ENCODE data around the gene CD58.

The CD58 gene

DNA sequence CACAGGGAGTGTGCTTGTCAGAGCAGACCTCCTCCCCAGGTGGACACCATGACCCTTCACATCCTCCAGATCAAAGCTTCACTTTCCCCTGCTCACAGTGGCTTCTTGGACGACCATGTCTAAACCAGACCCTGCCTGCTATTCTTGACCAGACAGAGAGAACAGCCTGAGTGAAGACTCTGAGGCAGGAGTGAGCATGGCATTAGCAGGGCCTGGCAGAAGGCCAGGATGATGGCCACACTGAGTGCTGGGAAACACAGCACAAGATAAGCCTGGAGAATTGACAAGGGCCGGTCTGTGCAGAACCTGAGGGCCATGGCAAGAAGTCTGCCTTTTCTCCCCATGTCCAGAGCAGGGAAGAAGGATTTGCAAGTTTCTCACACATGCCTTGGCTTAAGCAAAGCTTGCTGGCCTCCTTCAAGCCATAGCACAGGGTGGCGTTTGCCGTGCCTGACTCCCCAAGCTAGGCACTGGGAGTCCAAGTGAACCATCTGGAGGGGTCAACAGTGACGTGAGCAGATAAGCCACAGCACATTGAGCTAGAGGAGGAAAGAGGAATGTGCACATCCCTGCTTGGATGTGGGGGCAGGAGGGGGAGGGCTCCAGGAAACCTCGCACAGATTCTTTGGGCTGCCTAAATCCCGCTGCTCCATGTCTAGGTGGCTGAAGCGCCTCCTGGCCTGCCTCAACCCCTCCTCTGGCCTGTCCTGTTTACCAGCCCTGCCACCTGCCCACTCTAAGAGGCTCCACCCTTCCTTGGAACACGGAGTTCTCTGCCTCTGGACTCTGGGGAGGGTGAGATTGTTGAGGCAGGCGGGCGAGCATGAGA lies 87.1 kb downstream of the CD58 start:
- Histone ChIP-seq H3K9ac (ENCODE audit: low read depth, low read length) (no peak overlapping the region), H3K9me3 (ENCODE audit: insufficient read depth, low read depth, low read length) (no peaks in the 10 kb centered on the region), H3K4me3 (ENCODE audit: low read length) (no peak overlapping the region), H3K4me1 (ENCODE audit: insufficient read depth, low read length) (no peaks in the 10 kb centered on the region; the same call in 1 of the 2 replicates), H3K27me3 (ENCODE audit: insufficient read depth, low read length) (no peaks in the 10 kb centered on the region), H3K27ac (ENCODE audit: low read length) (no peak overlapping the region), H3K36me3 (ENCODE audit: insufficient read depth, low read depth, low read length) (no peaks in the 10 kb centered on the region)

DNA sequence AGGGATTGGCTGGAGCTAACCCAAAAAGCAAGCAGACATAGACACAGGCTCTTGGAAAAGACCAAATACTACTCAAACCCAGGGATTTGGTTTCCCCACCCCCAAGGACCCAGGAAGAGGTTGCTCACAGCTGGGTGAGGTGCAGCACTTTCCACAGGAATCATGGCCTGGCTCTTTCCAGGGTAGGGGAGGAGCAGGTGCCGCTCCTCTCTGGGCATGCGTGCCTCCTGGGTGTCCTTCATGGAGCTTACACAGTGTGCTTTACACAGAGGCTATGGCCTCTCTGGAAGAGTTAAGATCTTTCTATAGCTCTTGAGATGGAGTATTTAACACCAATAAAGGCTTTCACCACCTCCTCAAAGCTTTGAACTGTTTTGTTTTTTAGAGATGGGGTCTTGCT lies 88.3 kb downstream of the CD58 start:
- H3K9me3 ChIP-seq (ENCODE audit: insufficient read depth, low read depth, low read length): no peaks in the 10 kb centered on the region
- no peaks in the 10 kb centered on the region for H3K27me3 ChIP-seq (ENCODE audit: insufficient read depth, low read length)
- no peak overlapping the region for H3K4me3 ChIP-seq (ENCODE audit: low read length)
- no peak overlapping the region for H3K27ac ChIP-seq (ENCODE audit: low read length)
- H3K4me1 ChIP-seq (ENCODE audit: insufficient read depth, low read length): no peaks in the 10 kb centered on the region; the same call in 1 of the 2 replicates
- no peak overlapping the region for H3K9ac ChIP-seq (ENCODE audit: low read depth, low read length)
- H3K36me3 ChIP-seq (ENCODE audit: insufficient read depth, low read depth, low read length): no peaks in the 10 kb centered on the region

DNA sequence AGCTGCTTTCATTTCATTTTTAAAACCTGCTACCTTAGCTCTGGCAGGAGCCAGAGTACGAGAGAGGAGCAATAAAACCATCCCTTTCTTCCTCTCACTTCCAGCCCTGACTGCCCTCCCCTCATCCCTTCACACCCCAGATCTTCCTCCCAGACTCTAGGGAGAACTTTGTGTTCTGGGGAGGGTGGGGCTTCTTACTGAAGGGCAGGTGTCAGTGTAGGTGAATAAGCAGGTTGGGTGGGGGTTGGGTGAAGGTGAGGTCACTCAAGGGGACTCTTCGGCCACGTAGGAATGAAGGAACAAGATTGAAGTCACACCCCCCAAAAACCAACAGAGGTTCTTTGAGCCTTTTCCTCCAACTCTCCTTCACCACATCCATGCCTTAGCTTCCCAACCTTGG lies 88.9 kb downstream of the CD58 start:
- H3K9me3 ChIP-seq (ENCODE audit: insufficient read depth, low read depth, low read length): no peaks in the 10 kb centered on the region
- no peak overlapping the region for H3K27ac ChIP-seq (ENCODE audit: low read length)
- no peak overlapping the region for H3K4me3 ChIP-seq (ENCODE audit: low read length)
- no peaks in the 10 kb centered on the region for H3K36me3 ChIP-seq (ENCODE audit: insufficient read depth, low read depth, low read length)
- H3K9ac ChIP-seq (ENCODE audit: low read depth, low read length): no peak overlapping the region
- H3K27me3 ChIP-seq (ENCODE audit: insufficient read depth, low read length): no peaks in the 10 kb centered on the region
- no peaks in the 10 kb centered on the region; the same call in 1 of the 2 replicates for H3K4me1 ChIP-seq (ENCODE audit: insufficient read depth, low read length)

DNA sequence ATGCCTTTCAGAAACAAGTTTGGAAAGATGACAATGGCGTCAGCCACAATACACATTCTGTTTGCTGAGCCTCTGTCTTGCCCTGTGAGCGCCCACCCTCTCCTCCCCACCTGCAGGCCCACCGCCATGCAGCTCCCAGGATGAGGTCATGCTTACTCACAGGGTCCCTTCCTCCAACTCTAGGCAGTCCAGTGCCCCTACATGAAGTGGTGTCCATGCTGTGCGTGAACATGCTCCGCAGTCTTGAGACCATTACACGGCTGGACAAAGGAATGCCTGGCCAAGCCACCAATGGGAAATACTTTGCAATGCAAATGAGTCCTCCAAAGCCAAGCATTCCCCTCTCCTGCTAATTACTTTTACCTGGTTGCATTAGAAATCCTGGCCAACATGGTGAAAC lies 92.2 kb downstream of the CD58 start:
- Histone ChIP-seq H3K9me3 (ENCODE audit: insufficient read depth, low read depth, low read length) (no peaks in the 10 kb centered on the region), H3K27me3 (ENCODE audit: insufficient read depth, low read length) (no peaks in the 10 kb centered on the region), H3K9ac (ENCODE audit: low read depth, low read length) (no peak overlapping the region; the same call in 1 of the 2 replicates), H3K4me3 (ENCODE audit: low read length) (no peak overlapping the region), H3K27ac (ENCODE audit: low read length) (no peak overlapping the region), H3K4me1 (ENCODE audit: insufficient read depth, low read length) (no peaks in the 10 kb centered on the region; the same call in 1 of the 2 replicates), H3K36me3 (ENCODE audit: insufficient read depth, low read depth, low read length) (no peaks in the 10 kb centered on the region)

DNA sequence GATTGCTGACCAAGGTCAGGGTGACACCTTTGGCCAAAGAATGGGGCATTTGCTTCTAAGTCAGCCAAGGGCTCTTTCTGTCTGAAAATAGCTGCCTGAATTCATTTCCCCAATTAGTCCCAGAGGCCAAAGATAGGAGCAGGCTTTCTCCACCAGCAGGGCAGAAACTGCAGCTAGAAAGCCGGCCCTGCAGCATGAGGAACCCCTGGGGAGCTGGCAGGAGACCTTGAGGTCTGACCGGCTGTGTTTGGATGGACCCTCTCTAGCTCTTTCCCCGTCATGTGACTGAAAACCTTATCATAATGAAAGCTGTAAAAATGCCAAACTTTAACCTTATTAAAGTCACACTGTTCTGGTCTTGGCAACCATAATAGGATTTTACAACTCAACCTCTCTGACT lies 93.4 kb downstream of the CD58 start:
- Histone ChIP-seq H3K27me3 (ENCODE audit: insufficient read depth, low read length) (no peaks in the 10 kb centered on the region), H3K9ac (ENCODE audit: low read depth, low read length) (no peak overlapping the region), H3K4me3 (ENCODE audit: low read length) (no peak overlapping the region), H3K4me1 (ENCODE audit: insufficient read depth, low read length) (no peaks in the 10 kb centered on the region; the same call in 1 of the 2 replicates), H3K27ac (ENCODE audit: low read length) (no peak overlapping the region), H3K9me3 (ENCODE audit: insufficient read depth, low read depth, low read length) (no peaks in the 10 kb centered on the region), H3K36me3 (ENCODE audit: insufficient read depth, low read depth, low read length) (no peaks in the 10 kb centered on the region)

DNA sequence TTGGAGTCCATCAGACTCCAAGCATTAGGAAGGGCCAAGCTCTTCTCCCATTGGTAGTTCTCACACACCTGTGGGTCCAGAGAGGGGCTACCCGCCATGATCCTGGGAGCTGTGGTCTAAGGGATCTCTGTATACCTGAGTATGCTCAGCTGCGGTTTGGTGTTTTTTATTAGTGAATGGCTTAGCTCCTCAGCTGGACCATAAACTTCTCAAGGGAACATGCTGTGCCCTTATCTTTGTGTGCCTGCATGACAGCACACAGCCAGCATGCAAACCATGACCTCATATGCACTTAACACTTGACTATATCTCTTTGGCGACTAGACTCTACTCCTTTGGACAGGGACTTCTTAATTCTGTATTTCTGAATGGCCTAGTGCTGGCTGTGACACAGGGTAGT lies 94.5 kb downstream of the CD58 start:
- H3K9me3 ChIP-seq (ENCODE audit: insufficient read depth, low read depth, low read length): no peaks in the 10 kb centered on the region
- no peak overlapping the region for H3K27ac ChIP-seq (ENCODE audit: low read length)
- H3K4me3 ChIP-seq (ENCODE audit: low read length): no peak overlapping the region
- H3K4me1 ChIP-seq (ENCODE audit: insufficient read depth, low read length): no peaks in the 10 kb centered on the region; the same call in 1 of the 2 replicates
- no peaks in the 10 kb centered on the region for H3K27me3 ChIP-seq (ENCODE audit: insufficient read depth, low read length)
- H3K36me3 ChIP-seq (ENCODE audit: insufficient read depth, low read depth, low read length): no peaks in the 10 kb centered on the region
- no peak overlapping the region for H3K9ac ChIP-seq (ENCODE audit: low read depth, low read length)

DNA sequence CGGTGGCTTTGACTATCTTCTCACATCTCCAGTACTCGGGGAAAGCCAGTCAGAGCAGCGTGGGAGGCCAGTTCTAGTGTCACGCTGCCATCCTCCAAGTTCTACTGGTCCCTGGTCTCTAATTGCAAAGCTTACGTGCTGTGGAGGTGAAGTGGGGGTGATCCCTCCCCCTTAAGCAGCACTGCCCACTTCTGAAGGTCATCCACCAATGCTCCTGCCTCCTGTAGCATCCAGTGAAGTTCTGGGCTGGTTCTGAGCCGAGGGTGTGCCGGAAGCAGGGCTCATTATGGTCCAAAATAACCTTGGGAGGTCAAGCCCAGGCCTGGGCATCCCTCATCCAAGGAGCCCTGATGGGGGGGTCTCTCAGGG lies 95.0 kb downstream of the CD58 start:
- Histone ChIP-seq H3K4me1 (ENCODE audit: insufficient read depth, low read length) (no peaks in the 10 kb centered on the region; the same call in 1 of the 2 replicates), H3K4me3 (ENCODE audit: low read length) (no peak overlapping the region), H3K27me3 (ENCODE audit: insufficient read depth, low read length) (no peaks in the 10 kb centered on the region), H3K9me3 (ENCODE audit: insufficient read depth, low read depth, low read length) (no peaks in the 10 kb centered on the region), H3K27ac (ENCODE audit: low read length) (no peak overlapping the region), H3K9ac (ENCODE audit: low read depth, low read length) (no peak overlapping the region), H3K36me3 (ENCODE audit: insufficient read depth, low read depth, low read length) (no peaks in the 10 kb centered on the region)

DNA sequence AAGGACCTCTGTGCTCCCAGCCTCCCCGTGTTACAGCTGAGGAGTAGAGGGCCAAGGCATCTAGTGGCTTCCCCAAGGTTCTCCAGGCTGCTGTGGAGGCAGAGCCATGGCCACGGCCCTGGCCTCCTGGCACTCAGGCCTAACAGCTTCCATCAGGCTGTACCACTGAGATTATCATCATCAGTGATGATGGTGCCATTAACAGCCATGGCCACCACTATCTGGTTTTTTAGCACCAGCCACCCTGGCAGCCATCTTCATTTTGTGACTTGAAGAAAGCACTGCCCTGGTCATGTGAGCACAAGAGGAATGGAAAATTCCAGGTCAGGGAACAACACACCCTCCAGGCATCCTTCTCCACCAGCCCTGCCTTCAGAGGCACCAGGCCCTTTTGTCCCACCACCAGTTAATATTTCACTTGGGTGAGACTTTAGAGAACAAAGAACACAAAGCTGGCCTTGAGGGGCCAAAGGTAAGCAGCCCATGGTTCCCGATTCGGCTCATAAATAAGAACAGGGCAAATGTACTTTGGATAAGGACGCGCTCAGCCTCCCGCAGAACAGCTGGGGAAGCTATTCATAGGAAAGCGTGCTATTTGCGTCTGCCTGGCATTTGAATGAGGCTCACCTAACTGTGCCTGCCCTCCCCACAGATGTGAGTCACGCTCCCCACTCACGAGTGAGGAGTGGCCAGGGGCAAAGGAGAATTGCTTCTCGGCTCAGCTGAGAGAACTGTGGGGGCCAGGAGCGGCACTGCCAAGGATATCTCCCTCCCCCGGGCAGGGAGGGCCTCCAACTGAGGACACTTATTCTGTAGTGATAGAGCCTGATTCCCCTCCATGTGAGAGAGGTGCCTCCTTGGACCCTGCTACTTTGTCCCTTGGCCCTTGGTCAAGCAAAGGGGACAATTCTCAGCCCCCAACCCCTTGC lies 95.6 kb downstream of the CD58 start:
- Histone ChIP-seq H3K9me3 (ENCODE audit: insufficient read depth, low read depth, low read length) (no peaks in the 10 kb centered on the region), H3K4me1 (ENCODE audit: insufficient read depth, low read length) (no peaks in the 10 kb centered on the region; the same call in 1 of the 2 replicates), H3K27me3 (ENCODE audit: insufficient read depth, low read length) (no peaks in the 10 kb centered on the region), H3K27ac (ENCODE audit: low read length) (no peak overlapping the region), H3K9ac (ENCODE audit: low read depth, low read length) (no peak overlapping the region), H3K4me3 (ENCODE audit: low read length) (no peak overlapping the region), H3K36me3 (ENCODE audit: insufficient read depth, low read depth, low read length) (no peaks in the 10 kb centered on the region)

DNA sequence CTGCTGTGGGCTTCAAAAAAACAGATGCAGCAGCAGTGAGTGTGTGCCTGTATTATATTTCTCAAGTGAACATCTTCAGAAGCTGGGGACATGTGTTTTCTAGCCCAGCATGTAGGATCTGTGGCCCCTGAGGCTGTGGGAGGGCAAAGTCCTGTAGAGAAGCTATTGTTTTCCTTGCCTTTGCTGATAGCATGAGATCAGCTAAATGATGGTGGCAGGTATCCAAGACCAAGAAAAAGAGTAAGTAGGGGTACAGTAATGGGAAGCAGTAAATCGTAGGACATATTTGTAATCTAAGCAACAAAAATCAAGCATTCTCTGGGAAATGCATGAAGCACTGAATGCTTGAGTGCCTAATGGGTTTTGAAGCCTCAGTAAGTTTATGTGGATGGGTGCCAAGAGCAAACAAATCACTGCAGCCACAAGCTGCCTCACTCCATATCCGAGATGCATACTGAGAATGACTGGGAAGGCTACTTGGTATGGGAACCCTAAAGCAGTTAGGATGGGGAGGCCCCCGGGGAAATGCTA lies 98.3 kb downstream of the CD58 start:
- no peaks in the 10 kb centered on the region for H3K27me3 ChIP-seq (ENCODE audit: insufficient read depth, low read length)
- no peak overlapping the region for H3K9ac ChIP-seq (ENCODE audit: low read depth, low read length)
- no peaks in the 10 kb centered on the region for H3K4me1 ChIP-seq (ENCODE audit: insufficient read depth, low read length)
- H3K4me3 ChIP-seq (ENCODE audit: low read length): no peak overlapping the region
- no peaks in the 10 kb centered on the region for H3K36me3 ChIP-seq (ENCODE audit: insufficient read depth, low read depth, low read length)
- no peak overlapping the region for H3K27ac ChIP-seq (ENCODE audit: low read length)
- no peaks in the 10 kb centered on the region for H3K9me3 ChIP-seq (ENCODE audit: insufficient read depth, low read depth, low read length)

DNA sequence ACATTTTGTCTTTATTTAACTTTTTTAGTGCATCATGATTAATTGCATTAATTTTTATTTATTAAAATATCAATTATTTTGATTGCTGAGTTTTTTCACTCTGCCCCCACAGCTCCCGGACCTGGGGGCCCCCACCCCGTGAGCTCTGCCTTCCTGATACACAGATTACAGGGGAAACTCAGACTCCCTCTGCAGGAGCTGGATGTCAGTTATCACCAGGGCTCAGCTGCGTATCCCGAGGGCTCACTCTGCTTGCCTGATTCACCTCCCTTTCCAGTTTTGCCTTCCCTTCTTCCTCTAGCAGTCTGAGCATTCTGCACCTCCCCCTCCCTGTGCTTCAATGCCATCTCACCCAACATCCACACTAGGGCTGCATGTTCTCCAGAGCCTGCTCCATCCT lies 99.6 kb downstream of the CD58 start:
- Histone ChIP-seq H3K9me3 (ENCODE audit: insufficient read depth, low read depth, low read length) (no peaks in the 10 kb centered on the region), H3K9ac (ENCODE audit: low read depth, low read length) (no peak overlapping the region), H3K36me3 (ENCODE audit: insufficient read depth, low read depth, low read length) (no peaks in the 10 kb centered on the region), H3K27me3 (ENCODE audit: insufficient read depth, low read length) (no peaks in the 10 kb centered on the region), H3K4me1 (ENCODE audit: insufficient read depth, low read length) (no peaks in the 10 kb centered on the region), H3K27ac (ENCODE audit: low read length) (no peak overlapping the region), H3K4me3 (ENCODE audit: low read length) (no peak overlapping the region)

DNA sequence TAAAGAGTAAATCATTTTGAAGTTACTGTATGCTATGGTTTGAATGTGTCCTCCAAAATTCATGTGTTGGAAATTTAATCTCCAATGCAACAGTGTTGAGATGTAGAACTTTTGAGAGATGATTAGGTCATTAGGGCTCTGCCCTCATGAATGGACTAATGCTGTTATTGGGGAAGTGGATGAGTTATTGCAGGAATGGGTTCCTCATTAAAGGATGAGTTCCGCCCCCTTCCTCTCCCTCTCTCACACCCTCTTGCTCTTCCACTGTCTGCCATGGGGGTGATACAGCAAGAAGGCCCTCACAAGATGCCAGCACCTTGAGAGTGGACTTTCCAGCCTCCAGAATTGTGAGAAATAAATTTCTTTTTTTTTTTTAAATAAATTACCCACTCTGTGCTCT lies 100.2 kb downstream of the CD58 start:
- Histone ChIP-seq H3K4me3 (ENCODE audit: low read length) (no peak overlapping the region), H3K36me3 (ENCODE audit: insufficient read depth, low read depth, low read length) (no peaks in the 10 kb centered on the region), H3K9me3 (ENCODE audit: insufficient read depth, low read depth, low read length) (no peaks in the 10 kb centered on the region), H3K27me3 (ENCODE audit: insufficient read depth, low read length) (no peaks in the 10 kb centered on the region), H3K9ac (ENCODE audit: low read depth, low read length) (no peak overlapping the region), H3K4me1 (ENCODE audit: insufficient read depth, low read length) (no peaks in the 10 kb centered on the region), H3K27ac (ENCODE audit: low read length) (no peak overlapping the region)
